Parathyroid adenoma (tissue), 2 donors: Measurements from ENCODE around the gene NRAP.

Source experiments
- H2AFZ ChIP-seq: fragments of 300-600 bp; sonication (generic); one replicate; pipeline ENCODE4 v1.7.0; 2017; ENCODE audit warnings: antibody characterized with exemption, mild to moderate bottlenecking
- H3K27ac ChIP-seq: fragments of 300-600 bp; sonication (generic); one replicate; pipeline ENCODE4 v1.7.0; 2017
- H3K27me3 ChIP-seq: fragments of 300-600 bp; sonication (generic); one replicate; pipeline ENCODE4 v1.7.0; 2017; ENCODE audit warnings: low read length; ENCODE audit not compliant: control insufficient read depth, insufficient read depth
- H3K36me3 ChIP-seq: fragments of 300-600 bp; sonication (generic); one replicate; pipeline ENCODE4 v1.7.0; 2017; ENCODE audit warnings: low read length; ENCODE audit not compliant: control insufficient read depth, insufficient read depth
- H3K4me1 ChIP-seq: fragments of 300-600 bp; sonication (generic); one replicate; pipeline ENCODE4 v1.7.0; 2017; ENCODE audit warnings: control low read depth
- H3K4me2 ChIP-seq: fragments of 300-600 bp; sonication (generic); one replicate; pipeline ENCODE4 v1.7.0; 2017; ENCODE audit warnings: low read length
- H3K4me3 ChIP-seq: fragments of 300-600 bp; sonication (generic); one replicate; pipeline ENCODE4 v1.7.0; 2017; ENCODE audit warnings: low read depth, low read length
- H3K79me2 ChIP-seq: fragments of 300-600 bp; sonication (generic); one replicate; pipeline ENCODE4 v1.7.0; 2017; ENCODE audit warnings: control low read depth
- H3K9ac ChIP-seq: fragments of 300-600 bp; sonication (generic); one replicate; pipeline ENCODE4 v1.7.0; 2017; ENCODE audit warnings: mild to moderate bottlenecking
- H3K9me3 ChIP-seq: fragments of 300-600 bp; sonication (generic); one replicate; pipeline ENCODE4 v1.7.0; 2017; ENCODE audit warnings: low read length; ENCODE audit not compliant: control insufficient read depth
- TF ChIP-seq, protein P1 (sequence below): fragments of 300-600 bp; sonication (generic); IDR thresholded peaks from one replicate; pipeline ENCODE4 v1.7.0; 2017; ENCODE audit warnings: antibody characterized with exemption, mild to moderate bottlenecking
- donor health status: primary hyperparathyroidism.

The NRAP gene

DNA sequence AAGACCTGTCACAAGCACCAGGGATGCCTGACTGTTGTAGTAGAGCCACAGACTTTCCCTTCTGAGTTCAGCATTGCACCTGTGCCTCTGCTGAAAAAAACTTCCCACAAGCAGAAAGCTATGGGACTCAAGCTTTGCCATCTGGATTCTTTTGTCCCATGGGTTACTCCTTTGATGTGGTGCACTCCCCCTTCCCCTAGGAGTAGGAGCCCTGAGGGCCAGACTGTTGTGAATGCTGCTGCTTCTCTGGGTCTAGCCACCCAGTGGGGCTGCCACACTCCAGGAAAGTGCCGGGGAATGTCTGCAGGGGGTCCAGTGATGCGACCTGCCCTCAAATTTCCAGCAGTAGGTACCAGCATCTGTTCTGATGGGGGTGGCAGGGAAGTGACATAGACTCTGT is 27.5 kb upstream of the NRAP start:
- H3K27ac ChIP-seq = no peak overlapping the region
- H3K4me3 ChIP-seq = no peak overlapping the region
- H3K4me1 ChIP-seq = no peaks in the 10 kb centered on the region
- H2AFZ ChIP-seq = no peak overlapping the region
- H3K27me3 ChIP-seq = no peaks in the 10 kb centered on the region
- no peak overlapping the region for H3K4me2 ChIP-seq
- H3K9ac ChIP-seq = no peak overlapping the region
- peaks cover 10% of the 10 kb centered on the region for H3K79me2 ChIP-seq
- no peaks in the 10 kb centered on the region for H3K9me3 ChIP-seq
- no peaks in the 10 kb centered on the region for H3K36me3 ChIP-seq
- TF ChIP-seq, protein P1, sequence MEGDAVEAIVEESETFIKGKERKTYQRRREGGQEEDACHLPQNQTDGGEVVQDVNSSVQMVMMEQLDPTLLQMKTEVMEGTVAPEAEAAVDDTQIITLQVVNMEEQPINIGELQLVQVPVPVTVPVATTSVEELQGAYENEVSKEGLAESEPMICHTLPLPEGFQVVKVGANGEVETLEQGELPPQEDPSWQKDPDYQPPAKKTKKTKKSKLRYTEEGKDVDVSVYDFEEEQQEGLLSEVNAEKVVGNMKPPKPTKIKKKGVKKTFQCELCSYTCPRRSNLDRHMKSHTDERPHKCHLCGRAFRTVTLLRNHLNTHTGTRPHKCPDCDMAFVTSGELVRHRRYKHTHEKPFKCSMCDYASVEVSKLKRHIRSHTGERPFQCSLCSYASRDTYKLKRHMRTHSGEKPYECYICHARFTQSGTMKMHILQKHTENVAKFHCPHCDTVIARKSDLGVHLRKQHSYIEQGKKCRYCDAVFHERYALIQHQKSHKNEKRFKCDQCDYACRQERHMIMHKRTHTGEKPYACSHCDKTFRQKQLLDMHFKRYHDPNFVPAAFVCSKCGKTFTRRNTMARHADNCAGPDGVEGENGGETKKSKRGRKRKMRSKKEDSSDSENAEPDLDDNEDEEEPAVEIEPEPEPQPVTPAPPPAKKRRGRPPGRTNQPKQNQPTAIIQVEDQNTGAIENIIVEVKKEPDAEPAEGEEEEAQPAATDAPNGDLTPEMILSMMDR = no peak

DNA sequence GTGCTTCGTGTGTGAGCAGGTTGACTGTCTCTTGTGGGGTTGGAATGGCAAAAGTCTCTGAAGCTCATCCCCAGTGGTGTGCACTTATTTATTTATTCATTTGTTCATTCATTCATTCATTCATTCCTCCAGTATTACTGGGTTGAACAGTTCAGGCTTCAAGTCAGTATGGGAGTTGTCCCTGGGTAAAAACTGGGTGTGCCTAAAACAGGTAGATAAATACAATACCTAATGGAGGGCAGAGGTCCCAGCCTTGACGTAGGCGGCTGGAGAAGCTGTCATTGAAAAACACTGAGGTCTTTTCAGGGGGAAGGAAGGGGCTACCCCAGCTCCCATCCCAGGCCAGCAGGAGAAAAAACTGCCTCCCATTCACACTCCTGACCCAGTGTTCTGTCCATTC is 26.9 kb upstream of the NRAP start:
- Histone ChIP-seq H3K27ac (no peak overlapping the region), H3K36me3 (no peaks in the 10 kb centered on the region), H3K4me1 (no peaks in the 10 kb centered on the region), H3K9me3 (no peaks in the 10 kb centered on the region), H2AFZ (no peak overlapping the region), H3K79me2 (peaks cover 10% of the 10 kb centered on the region), H3K4me3 (no peak overlapping the region), H3K9ac (no peak overlapping the region), H3K27me3 (no peaks in the 10 kb centered on the region), H3K4me2 (no peak overlapping the region)
- TF ChIP-seq, protein P1 = no peak

DNA sequence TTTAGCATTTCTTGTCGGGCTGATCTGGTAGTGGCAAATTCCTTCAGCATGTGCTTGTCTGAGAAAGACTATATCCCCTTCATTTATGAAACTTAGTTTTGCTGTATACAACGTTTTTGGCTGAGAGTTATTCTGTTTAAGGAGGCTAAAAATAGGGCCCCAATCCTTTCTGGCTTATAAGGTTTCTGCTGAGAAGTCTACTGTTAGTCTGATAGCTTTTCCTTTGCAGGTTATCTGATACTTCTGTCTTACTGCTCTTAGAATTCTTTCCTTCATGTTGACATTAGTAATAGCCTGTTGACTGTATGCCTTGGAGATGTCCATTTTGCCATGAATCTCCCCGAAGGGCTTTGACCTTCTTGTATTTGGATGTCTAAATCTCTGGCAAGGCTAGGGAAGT is 25.7 kb upstream of the NRAP start:
- H3K4me3 ChIP-seq = no peak overlapping the region
- H3K79me2 ChIP-seq = peaks cover 10% of the 10 kb centered on the region
- H3K4me1 ChIP-seq = no peaks in the 10 kb centered on the region
- H3K27me3 ChIP-seq = no peaks in the 10 kb centered on the region
- H3K4me2 ChIP-seq = no peak overlapping the region
- H3K9me3 ChIP-seq = no peaks in the 10 kb centered on the region
- H3K9ac ChIP-seq = no peak overlapping the region
- TF ChIP-seq, protein P1 = no peak
- no peak overlapping the region for H2AFZ ChIP-seq
- no peak overlapping the region for H3K27ac ChIP-seq
- no peaks in the 10 kb centered on the region for H3K36me3 ChIP-seq

DNA sequence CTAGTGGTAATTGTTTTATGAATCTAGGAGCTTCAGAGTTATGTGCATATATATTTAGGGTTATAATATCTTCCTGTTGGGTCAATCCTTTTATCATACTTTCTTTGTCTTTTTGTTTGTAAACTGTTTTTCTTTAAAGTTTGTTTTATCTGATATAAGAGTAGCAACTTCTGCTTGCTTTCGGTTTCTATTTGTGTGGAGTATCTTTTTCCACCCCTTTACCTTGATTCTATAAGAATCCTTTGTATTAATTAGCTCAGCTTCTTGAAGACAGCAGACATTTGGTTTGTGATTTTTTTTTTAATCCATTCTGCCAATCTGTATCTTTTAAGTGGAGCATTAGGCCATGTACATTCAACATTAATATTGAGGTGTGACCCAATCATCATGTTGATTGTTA is 25.2 kb upstream of the NRAP start:
- Histone ChIP-seq H3K36me3 (no peaks in the 10 kb centered on the region), H3K27ac (no peak overlapping the region), H3K27me3 (no peaks in the 10 kb centered on the region), H3K9ac (no peak overlapping the region), H3K79me2 (peaks cover 10% of the 10 kb centered on the region), H3K4me3 (no peak overlapping the region), H3K9me3 (no peaks in the 10 kb centered on the region), H2AFZ (no peak overlapping the region), H3K4me1 (no peaks in the 10 kb centered on the region), H3K4me2 (no peak overlapping the region)
- TF ChIP-seq, protein P1 = no peak

DNA sequence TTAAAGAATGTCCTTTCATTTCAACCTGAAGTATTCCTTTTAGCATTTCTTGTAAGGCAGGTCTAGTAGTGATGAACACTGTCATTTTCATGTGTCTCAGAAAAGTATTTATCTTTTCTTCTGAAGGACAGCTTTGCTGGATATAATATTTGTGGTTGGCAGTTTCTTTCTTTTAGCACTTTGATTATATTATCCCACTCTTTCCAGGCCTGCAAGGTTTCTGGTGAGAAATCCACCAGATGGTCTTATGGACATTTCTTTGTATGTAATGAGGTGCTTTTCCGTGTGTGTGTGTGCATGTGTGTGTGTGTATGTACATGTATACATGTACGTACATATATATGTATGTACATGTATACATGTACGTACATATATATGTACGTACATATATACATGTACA is 23.2 kb upstream of the NRAP start:
- Histone ChIP-seq H2AFZ (no peak overlapping the region), H3K4me1 (no peaks in the 10 kb centered on the region), H3K79me2 (peaks cover 8% of the 10 kb centered on the region), H3K4me2 (no peak overlapping the region), H3K27me3 (no peaks in the 10 kb centered on the region), H3K27ac (no peak overlapping the region), H3K4me3 (no peak overlapping the region), H3K36me3 (no peaks in the 10 kb centered on the region), H3K9me3 (no peaks in the 10 kb centered on the region), H3K9ac (no peak overlapping the region)
- TF ChIP-seq, protein P1 = no peak
